ENCODE results near the gene SIRT3.
A peak's percentile ranks its signal among the peaks of the same experiment; 100 is the strongest.
"Not testable (repeated sequence)": the region's sequence is repeated elsewhere in the genome, so short reads cannot be mapped to it uniquely, and the experiment has no call there.

Gene SIRT3

GRCh38 chr11:240315-240714 lies 4.2 kb upstream of the SIRT3 start:
- DNase-seq (ENCODE audit: low read depth): no peak

- DNase-seq (ENCODE audit: low read depth): not testable (repeated sequence)
Observed at GRCh38 chr11:238346-238745, 2.2 kb upstream of the SIRT3 start.

GRCh38 chr11:236774-237767 lies 929 bp upstream of the SIRT3 start, which contains the start of gene PSMD13:
PSMD13 (plus strand) TSS chr11:236976; CDS start chr11:237050, 74 bp downstream.
- DNase-seq (ENCODE audit: low read depth): peak; percentile 76

- DNase-seq (ENCODE audit: low read depth): peak; percentile 27
Observed at GRCh38 chr11:235609-235996, 539 bp downstream of the SIRT3 start.

GRCh38 chr11:235180-235579 lies 962 bp downstream of the SIRT3 start:
- no peak for DNase-seq (ENCODE audit: low read depth)

GRCh38 chr11:232783-233565 lies 3.2 kb downstream of the SIRT3 start:
- DNase-seq (ENCODE audit: low read depth): no peak

GRCh38 chr11:230431-230830 lies 5.7 kb downstream of the SIRT3 start:
- no peak for DNase-seq (ENCODE audit: low read depth)

- DNase-seq (ENCODE audit: low read depth): no peak
Observed at GRCh38 chr11:227824-228379, 8.2 kb downstream of the SIRT3 start.

GRCh38 chr11:225734-226453 lies 10.2 kb downstream of the SIRT3 start:
- no peak for DNase-seq (ENCODE audit: low read depth)

GRCh38 chr11:224424-224823 lies 11.7 kb downstream of the SIRT3 start:
- DNase-seq (ENCODE audit: low read depth): no peak

GRCh38 chr11:223884-224283 lies 12.3 kb downstream of the SIRT3 start:
- no peak for DNase-seq (ENCODE audit: low read depth)

GRCh38 chr11:223026-223789 lies 12.9 kb downstream of the SIRT3 start:
- DNase-seq (ENCODE audit: low read depth): no peak

GRCh38 chr11:221998-222789 lies 13.9 kb downstream of the SIRT3 start:
- no peak for DNase-seq (ENCODE audit: low read depth)

GRCh38 chr11:221539-221938 lies 14.6 kb downstream of the SIRT3 start:
- no peak for DNase-seq (ENCODE audit: low read depth)

- not testable (repeated sequence) for DNase-seq (ENCODE audit: low read depth)
Observed at GRCh38 chr11:220641-221215, 15.4 kb downstream of the SIRT3 start.

GRCh38 chr11:218815-219593 lies 17.1 kb downstream of the SIRT3 start:
- no peak for DNase-seq (ENCODE audit: low read depth)

GRCh38 chr11:217704-218103 lies 18.4 kb downstream of the SIRT3 start:
- DNase-seq (ENCODE audit: low read depth): no peak

GRCh38 chr11:216081-216974 lies 19.8 kb downstream of the SIRT3 start:
- no peak for DNase-seq (ENCODE audit: low read depth)

All from stimulated activated CD8-positive, alpha-beta memory T cell treated with anti-CD3 and anti-CD28 coated beads, Interleukin-15, amount 100 ng/mL, for 1 hour (primary cell).